Measurements from ENCODE around the gene KIAA1328.

Gene KIAA1328

GRCh38 chr18:37272841-37273240 is 443.9 kb downstream of the KIAA1328 start:
- no peak overlapping the region for H3K4me3 ChIP-seq (ENCODE audit: low read depth, low read length)
- TF ChIP-seq CTCF (IDR thresholded peaks at IDR 0.05; ENCODE audit: low read depth, low read length) = no peak

- no peak for TF ChIP-seq CTCF (IDR thresholded peaks at IDR 0.05; ENCODE audit: low read depth, low read length)
- H3K4me3 ChIP-seq (ENCODE audit: low read depth, low read length) = no peak overlapping the region
These were observed 445.6 kb downstream of the KIAA1328 start for GRCh38 chr18:37274309-37275236.

- no peak for TF ChIP-seq CTCF (IDR thresholded peaks at IDR 0.05; ENCODE audit: low read depth, low read length)
- H3K4me3 ChIP-seq (ENCODE audit: low read depth, low read length) = no peak overlapping the region
These were observed 446.4 kb downstream of the KIAA1328 start for GRCh38 chr18:37275237-37275741.

GRCh38 chr18:37276111-37276890 is 447.4 kb downstream of the KIAA1328 start:
- no peak overlapping the region for H3K4me3 ChIP-seq (ENCODE audit: low read depth, low read length)
- no peak for TF ChIP-seq CTCF (IDR thresholded peaks at IDR 0.05; ENCODE audit: low read depth, low read length)

- no peak for TF ChIP-seq CTCF (IDR thresholded peaks at IDR 0.05; ENCODE audit: low read depth, low read length)
- H3K4me3 ChIP-seq (ENCODE audit: low read depth, low read length) = no peak overlapping the region
These were observed 448.9 kb downstream of the KIAA1328 start for GRCh38 chr18:37277804-37278203.

All from WI38 (cell line).